GM21360 (cell line): ENCODE data around the gene CALD1.

ENCODE experiments used
- ATAC-seq: cut with Tn5 transposase; IDR thresholded peaks from one replicate; pipeline ENCODE4 v1.9.1; 2021; ENCODE audit warnings: mild to moderate bottlenecking, moderate library complexity; ENCODE audit not compliant: unreplicated experiment

Gene CALD1

GRCh38 chr7:134778941-134779740 is at the start of gene CALD1:
Gene CALD1 (plus strand): TSS chr7:134779634. CDS start chr7:134867734, 88,100 bp downstream.
- no peak for ATAC-seq

DNA sequence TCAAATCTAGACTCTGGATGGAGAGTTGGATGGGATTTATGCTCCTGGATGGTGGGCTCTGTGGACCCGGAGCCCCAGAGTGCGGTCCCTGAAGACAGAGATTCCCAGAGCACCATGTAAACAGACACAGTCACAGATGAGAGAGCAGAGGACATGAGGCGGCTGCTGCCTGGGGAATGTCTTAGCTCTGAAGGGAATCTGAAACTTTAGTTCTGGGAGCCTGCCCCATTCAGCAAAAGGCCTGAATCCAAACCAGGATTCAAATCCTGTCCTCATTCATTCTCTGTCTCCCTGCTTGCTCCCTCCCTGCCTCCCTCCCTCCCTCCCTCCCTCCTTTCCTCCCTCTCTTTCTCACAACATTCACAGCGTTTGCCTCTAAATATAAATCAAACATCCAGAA is 49.5 kb upstream of the CALD1 start:
- no peak for ATAC-seq

GRCh38 chr7:134730411-134730829 is 49.0 kb upstream of the CALD1 start:
- ATAC-seq = no peak

- ATAC-seq = no peak
Observed at GRCh38 chr7:134731616-134732015, 47.8 kb upstream of the CALD1 start.

GRCh38 chr7:134732728-134733127 is 46.7 kb upstream of the CALD1 start:
- no peak for ATAC-seq

- no peak for ATAC-seq
Observed at GRCh38 chr7:134736381-134736780, 43.1 kb upstream of the CALD1 start.

DNA sequence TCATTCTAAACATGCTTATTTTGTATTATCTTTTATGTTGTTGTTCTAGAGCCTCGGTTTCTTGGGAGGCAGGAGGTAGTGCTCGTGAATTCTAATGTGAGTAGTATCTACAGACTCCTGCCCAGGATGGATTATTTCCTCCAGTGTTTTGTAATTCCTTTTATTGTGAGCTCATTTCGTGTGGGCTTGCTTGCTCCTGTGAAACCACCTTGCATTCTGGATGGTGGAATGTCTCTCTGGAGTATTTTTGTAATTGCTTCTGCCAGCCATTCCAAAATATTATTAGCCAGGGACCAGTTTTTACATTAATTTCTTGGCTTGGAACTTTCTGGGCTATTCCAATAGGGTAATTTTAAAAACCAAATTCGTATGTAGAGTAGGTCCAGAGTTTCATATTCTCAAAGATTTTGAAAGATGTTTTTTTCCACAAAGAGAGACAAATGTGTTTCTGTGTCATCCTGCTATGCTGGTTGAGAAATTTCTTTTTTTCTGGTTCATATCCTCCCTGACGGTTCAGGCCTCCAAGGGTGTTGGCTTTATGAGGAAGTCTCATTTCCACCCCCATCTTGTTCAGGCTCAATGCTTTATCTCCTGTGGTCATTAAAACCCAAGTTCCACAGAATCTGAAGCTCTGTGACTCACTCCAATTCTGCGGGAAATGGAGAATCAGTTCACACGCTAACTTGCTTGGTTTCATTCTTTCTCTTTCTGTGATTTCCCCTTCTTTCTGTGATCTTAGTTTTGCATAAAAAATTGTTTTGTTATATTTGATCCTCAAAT is 41.7 kb upstream of the CALD1 start:
- no peak for ATAC-seq

- no peak for ATAC-seq
Observed at GRCh38 chr7:134739362-134739761, 40.1 kb upstream of the CALD1 start.

GRCh38 chr7:134740376-134740775 is 39.1 kb upstream of the CALD1 start:
- no peak for ATAC-seq

DNA sequence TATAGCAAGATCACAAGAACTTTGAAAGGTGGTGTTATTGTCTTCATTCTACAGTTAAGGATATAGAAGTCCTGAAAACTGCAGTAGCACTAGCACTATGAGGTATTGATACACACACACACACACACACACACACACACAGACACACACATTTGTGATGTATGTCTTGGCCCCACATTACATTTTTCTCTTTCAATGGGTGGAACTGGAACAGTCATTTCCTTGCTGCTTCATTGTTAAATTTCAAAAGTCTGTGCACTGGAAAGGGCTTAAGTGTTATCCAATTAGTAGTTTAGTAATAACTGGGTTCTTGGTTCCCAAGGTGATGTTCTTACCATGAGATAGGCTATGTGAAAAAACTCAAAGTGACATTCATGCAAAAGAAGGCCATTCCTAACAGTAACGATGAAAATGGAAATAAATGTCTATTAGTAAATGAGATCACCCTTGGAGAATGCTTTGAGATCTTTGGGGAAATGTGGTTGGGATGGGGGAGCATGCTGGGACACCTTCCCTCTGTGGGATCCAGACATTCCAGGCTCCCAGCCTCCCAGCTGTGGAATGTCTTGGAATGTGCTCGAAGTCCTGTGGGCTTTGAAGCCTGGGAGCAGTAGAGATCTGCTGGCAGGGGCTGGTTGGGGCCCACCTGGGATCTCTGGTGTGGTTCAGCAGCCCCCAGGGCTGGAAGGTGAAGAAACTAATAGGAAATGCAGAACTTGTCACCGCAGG is 37.4 kb upstream of the CALD1 start:
- no peak for ATAC-seq

GRCh38 chr7:134742688-134743350 is 36.6 kb upstream of the CALD1 start:
- no peak for ATAC-seq

DNA sequence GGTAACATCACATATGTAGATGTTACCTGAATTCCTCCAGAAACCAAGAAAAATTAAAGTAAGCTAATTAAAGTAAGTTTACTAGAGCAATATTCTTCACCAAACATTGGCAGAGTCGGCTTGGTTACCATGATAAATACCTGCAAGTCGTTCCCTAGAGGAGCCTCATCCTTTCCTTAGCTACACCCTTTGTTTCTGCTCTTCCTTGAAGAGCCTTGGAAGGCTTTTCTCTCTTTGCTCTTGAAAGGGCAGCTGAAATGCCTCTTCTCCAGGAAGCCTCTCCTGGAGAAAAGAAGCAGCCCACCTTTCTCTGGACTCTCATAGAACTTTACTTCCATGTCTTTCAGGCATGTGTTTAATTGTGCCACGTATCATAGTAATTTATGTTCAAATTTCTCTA is 34.9 kb upstream of the CALD1 start:
- no peak for ATAC-seq

DNA sequence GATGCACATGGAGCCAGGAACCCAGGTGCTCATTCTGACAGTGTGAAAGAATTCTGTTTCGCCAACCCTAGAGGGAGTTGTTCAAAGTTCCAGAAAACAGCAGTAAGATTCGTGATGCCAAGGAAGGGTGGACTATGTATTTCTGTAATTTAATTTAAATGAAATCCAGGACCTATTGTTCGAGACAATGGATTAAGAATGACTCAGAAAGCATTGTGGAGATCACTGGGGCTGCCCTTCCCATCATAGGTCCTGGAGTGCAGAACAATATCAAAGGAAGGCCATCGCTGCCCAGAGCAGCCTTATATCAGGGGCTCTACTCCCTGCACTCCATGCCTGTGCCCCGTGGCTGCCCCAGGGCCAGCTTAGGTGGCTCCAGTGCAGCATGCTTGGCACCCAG is 32.1 kb upstream of the CALD1 start:
- ATAC-seq = no peak

GRCh38 chr7:134750083-134751062 is 29.1 kb upstream of the CALD1 start:
- ATAC-seq = no peak

DNA sequence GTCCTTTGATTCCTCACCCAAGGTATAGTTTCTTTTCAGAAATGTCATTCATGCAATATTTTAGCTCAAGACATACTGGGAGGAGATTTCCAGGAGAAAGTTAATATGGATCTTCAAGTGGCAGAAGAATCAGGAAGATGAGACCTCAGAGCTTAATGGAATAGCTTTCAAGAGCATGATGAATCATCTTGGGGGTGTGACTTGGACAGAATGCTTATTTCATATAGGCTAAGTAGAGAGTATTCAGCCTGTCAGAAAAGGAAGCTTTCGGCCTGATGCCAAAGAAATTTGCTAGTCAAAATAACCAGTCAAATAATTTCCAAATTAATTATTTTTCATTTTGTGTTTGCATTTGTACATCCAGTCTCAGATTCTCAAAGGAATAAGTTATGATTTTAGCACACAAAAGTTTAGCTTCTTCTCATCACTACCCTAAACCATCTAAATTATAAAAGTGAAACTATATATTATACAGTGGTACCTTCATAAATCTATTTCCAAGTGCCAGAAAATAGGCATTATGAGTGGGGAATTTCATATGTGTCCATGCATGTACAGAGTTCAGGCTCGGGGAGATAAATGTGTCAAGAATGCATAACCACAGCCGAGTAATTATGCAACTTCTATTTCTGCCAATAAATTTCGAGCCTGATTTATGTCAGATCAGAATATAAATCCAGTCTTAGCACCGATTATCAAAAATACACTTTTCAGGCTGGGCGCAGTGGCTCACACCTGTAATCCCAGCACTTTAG is 27.3 kb upstream of the CALD1 start:
- ATAC-seq = no peak

- no peak for ATAC-seq
Observed at GRCh38 chr7:134755422-134756022, 23.9 kb upstream of the CALD1 start.

DNA sequence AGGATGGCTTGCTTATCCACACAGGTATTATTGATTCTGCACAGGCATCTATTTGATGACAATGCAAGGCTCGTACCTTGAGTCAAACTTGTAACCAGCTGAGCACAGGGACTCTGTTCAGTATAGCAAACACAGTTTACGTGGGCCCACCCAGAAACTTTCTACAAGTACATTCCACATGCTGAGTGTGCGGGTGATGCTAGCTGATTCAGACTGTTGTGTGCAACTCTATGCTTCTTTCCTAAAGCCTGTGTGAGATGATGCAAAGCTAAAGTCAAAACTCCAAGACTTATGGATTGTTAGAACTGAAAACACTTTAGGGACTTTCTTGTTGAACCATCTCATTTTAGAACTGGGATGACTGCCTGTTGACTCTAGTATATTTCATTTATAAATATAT is 21.5 kb upstream of the CALD1 start:
- ATAC-seq = no peak

- ATAC-seq = no peak
Observed at GRCh38 chr7:134758981-134759380, 20.5 kb upstream of the CALD1 start.

GRCh38 chr7:134761266-134761665 is 18.2 kb upstream of the CALD1 start:
- no peak for ATAC-seq
